ENCODE data around the gene RPGRIP1L. TPM values are rescaled to one million over a fixed set of nuclear protein-coding genes. Genes with fewer than 3 reads are reported as not detected.
"Not testable (repeated sequence)": the region's sequence is repeated elsewhere in the genome, so short reads cannot be mapped to it uniquely, and the experiment has no call there.

Gene RPGRIP1L
- total and polyA plus RNA-seq, 2 of the 8 experiments (the other 6 are each of a cell fraction or from before 2014, with no cell fraction given) = 4.0 to 13.7 TPM

- Histone ChIP-seq H3K36me3 (ENCODE audit: control insufficient read depth in 2 of 4, insufficient read depth in 4 of 4, low read length in 3 of 4) (peaks cover 0 to 12% (median 2%) of the 10 kb centered on the region in 4 experiments; a peak in 2 of 8 replicates), H3K9me3 (ENCODE audit: insufficient read depth in 2 of 2, low read depth in 1 of 2, low read length in 1 of 2) (peaks cover 0 to 13% of the 10 kb centered on the region in 2 experiments; a peak in 1 of 4 replicates)
- H4K91ac ChIP-seq (replicated peaks; ENCODE audit: insufficient read length, low read length); H4K8ac ChIP-seq (ENCODE audit: extremely low read depth, insufficient read depth, low read length); FAIRE-seq; H3K23ac ChIP-seq (ENCODE audit: insufficient read length); POLR2A ChIA-PET (ENCODE audit: partially characterized antibody); H3K23me2 ChIP-seq (ENCODE audit: low read depth, low read length); H3K4me3 ChIP-seq (ENCODE audit: extremely low read depth in 1 of 4, insufficient read depth in 2 of 4, low read depth in 3 of 4, low read length in 4 of 4); H2AK5ac ChIP-seq (ENCODE audit: low read depth, low read length); H3K4ac ChIP-seq (replicated peaks; ENCODE audit: insufficient read length, low read depth, low read length); H3K79me1 ChIP-seq (ENCODE audit: low read depth, low read length); H3K56ac ChIP-seq (replicated peaks; ENCODE audit: insufficient read length, low read depth, low read length); CTCF ChIA-PET (ENCODE audit: partially characterized antibody); H3K4me1 ChIP-seq (replicated peaks in 1 of 4; ENCODE audit: control insufficient read depth in 3 of 4, insufficient read depth in 4 of 4, low read length in 3 of 4); H2BK5ac ChIP-seq (ENCODE audit: low read depth, low read length); H2BK15ac ChIP-seq (ENCODE audit: low read length); H3K79me2 ChIP-seq (ENCODE audit: control insufficient read depth in 1 of 2, insufficient read depth in 2 of 2, low read length in 2 of 2); H3K4me2 ChIP-seq (ENCODE audit: insufficient read depth in 1 of 2, low read depth in 2 of 2, low read length in 2 of 2); DNase-seq (ENCODE audit: low read depth in 1 of 2, low spot score in 2 of 2); H3K9ac ChIP-seq (replicated peaks in 1 of 4; ENCODE audit: extremely low read depth in 1 of 4, low read depth in 3 of 4, low read length in 3 of 4); H3K27me3 ChIP-seq (replicated peaks in 1 of 4; ENCODE audit: control insufficient read depth in 3 of 4, extremely low read depth in 1 of 4, insufficient read depth in 3 of 4, low read length in 3 of 4); H3K14ac ChIP-seq (ENCODE audit: insufficient read length); H4K20me1 ChIP-seq (replicated peaks in 1 of 2; ENCODE audit: control insufficient read depth in 1 of 2, insufficient read depth in 2 of 2, low read length in 2 of 2); H2BK120ac ChIP-seq (replicated peaks; ENCODE audit: low read depth, low read length); H3K27ac ChIP-seq (ENCODE audit: low read depth, low read length); H2BK20ac ChIP-seq (ENCODE audit: low read length); H3K18ac ChIP-seq (ENCODE audit: extremely low read depth, low read length); H4K5ac ChIP-seq (ENCODE audit: insufficient read length, low read depth, low read length); H2AFZ ChIP-seq (ENCODE audit: low read length); H2BK12ac ChIP-seq (ENCODE audit: low read depth, low read length): not testable (repeated sequence)
- WGBS, 2 experiments (ENCODE audit: extremely low coverage in 1 of 2, insufficient coverage in 1 of 2, insufficient read length in 1 of 2, insufficient replicate concordance in 2 of 2, low coverage in 1 of 2, low lambda C conversion rate in 2 of 2, missing lambda C conversion rate in 1 of 2) = no CpG with 5 or more reads among the region's 31 CpGs
Observed at GRCh38 chr16:53698271-53698670, 5.4 kb downstream of the RPGRIP1L start.

Measured in H1 (cell line).